ENCODE measurements around the gene THBS3. TPM values are rescaled to one million over a fixed set of nuclear protein-coding genes. Genes with fewer than 3 reads are reported as not detected.

THBS3 gene
- 33.2 and 45.4 TPM in 2 replicates for total RNA-seq

GRCh38 chr1:155207806-155208540 is at the start of gene THBS3:
TSS of gene THBS3 (minus strand) at chr1:155207897. CDS start at chr1:155207876, 21 bp downstream.

GRCh38 chr1:155255243-155256007 is 47.7 kb upstream of the THBS3 start, which contains the start of gene ENTREP3:
TSS of gene ENTREP3 (minus strand) at chr1:155255483. CDS start at chr1:155254877, 606 bp downstream.

GRCh38 chr1:155208541-155209311 is 1.0 kb upstream of the THBS3 start, which contains the start of gene MTX1:
TSS of gene MTX1 (plus strand) at chr1:155208695. CDS start at chr1:155208805, 110 bp downstream.

GRCh38 chr1:155173478-155174323 is 34.0 kb downstream of the THBS3 start, which contains the start of gene TRIM46:
TSS of gene TRIM46 (plus strand) at chr1:155173849. CDS start at chr1:155173967, 118 bp downstream.

GRCh38 chr1:155172732-155173477 is 34.8 kb downstream of the THBS3 start, which contains the start of gene KRTCAP2:
TSS of gene KRTCAP2 (minus strand) at chr1:155173304. CDS start at chr1:155173224, 80 bp downstream.

Other genes starting within 250 kb of the THBS3 start
- gene PYGO2, start 246.1 kb downstream of the THBS3 start, total RNA-seq: 8.1 and 14.1 TPM in 2 replicates
- gene SHC1, start 237.2 kb downstream of the THBS3 start, total RNA-seq: 218 and 248 TPM in 2 replicates
- gene CKS1B, start 233.2 kb downstream of the THBS3 start, total RNA-seq: 50.2 and 70.3 TPM in 2 replicates
- 12.8 and 19.0 TPM in 2 replicates for gene FLAD1, start 224.6 kb downstream of the THBS3 start, total RNA-seq
- 0.66 and 0.99 TPM in 2 replicates for gene LENEP, start 214.3 kb downstream of the THBS3 start, total RNA-seq
- 14.3 and 19.3 TPM in 2 replicates for gene ZBTB7B, start 205.1 kb downstream of the THBS3 start, total RNA-seq
- gene DCST2, start 174.1 kb downstream of the THBS3 start, total RNA-seq: 0.06 TPM in 1 of 2 replicates, not detected in the other
- gene DCST1, start 174.1 kb downstream of the THBS3 start, total RNA-seq: not detected in 2 replicates
- gene ADAM15, start 156.6 kb downstream of the THBS3 start, total RNA-seq: 80.9 and 98.0 TPM in 2 replicates
- 1.8 and 2.7 TPM in 2 replicates for gene EFNA4, start 144.2 kb downstream of the THBS3 start, total RNA-seq
- gene EFNA3, start 129.1 kb downstream of the THBS3 start, total RNA-seq: 0.37 and 0.53 TPM in 2 replicates
- gene EFNA1, start 80.0 kb downstream of the THBS3 start, total RNA-seq: 1.1 and 1.2 TPM in 2 replicates
- gene SLC50A1, start 72.0 kb downstream of the THBS3 start, total RNA-seq: 21.9 and 27.0 TPM in 2 replicates
- gene DPM3, start 67.4 kb downstream of the THBS3 start, total RNA-seq: 24.9 and 42.1 TPM in 2 replicates
- gene KRTCAP2, start 34.6 kb downstream of the THBS3 start, total RNA-seq: 86.8 and 98.7 TPM in 2 replicates
- 3.6 and 4.2 TPM in 2 replicates for gene TRIM46, start 34.0 kb downstream of the THBS3 start, total RNA-seq
- gene MTX1, start 798 bp upstream of the THBS3 start, total RNA-seq: 31.0 and 33.8 TPM in 2 replicates
- gene ENTREP3, start 47.6 kb upstream of the THBS3 start, total RNA-seq: 4.8 and 6.8 TPM in 2 replicates
- gene SCAMP3, start 54.5 kb upstream of the THBS3 start, total RNA-seq: 47.4 and 58.7 TPM in 2 replicates
- 26.2 and 26.4 TPM in 2 replicates for gene CLK2, start 65.6 kb upstream of the THBS3 start, total RNA-seq
- 0.87 and 1.1 TPM in 2 replicates for gene HCN3, start 69.6 kb upstream of the THBS3 start, total RNA-seq
- gene PKLR, start 93.5 kb upstream of the THBS3 start, total RNA-seq: not detected in 2 replicates
- gene FDPS, start 101.0 kb upstream of the THBS3 start, total RNA-seq: 219 and 229 TPM in 2 replicates
- gene RUSC1, start 113.0 kb upstream of the THBS3 start, total RNA-seq: 9.5 TPM in 2 replicates

Measured in aortic smooth muscle cell (primary cell).